Measurements from ENCODE around the gene NQO2. TPM values are rescaled to one million over a fixed set of nuclear protein-coding genes. Genes with fewer than 3 reads are reported as not detected.
"Not testable (repeated sequence)": the region's sequence is repeated elsewhere in the genome, so short reads cannot be mapped to it uniquely, and the experiment has no call there.

The NQO2 gene
- total RNA-seq, 2 experiments from 2014 or later: 23.8 to 24.7 TPM

DNA sequence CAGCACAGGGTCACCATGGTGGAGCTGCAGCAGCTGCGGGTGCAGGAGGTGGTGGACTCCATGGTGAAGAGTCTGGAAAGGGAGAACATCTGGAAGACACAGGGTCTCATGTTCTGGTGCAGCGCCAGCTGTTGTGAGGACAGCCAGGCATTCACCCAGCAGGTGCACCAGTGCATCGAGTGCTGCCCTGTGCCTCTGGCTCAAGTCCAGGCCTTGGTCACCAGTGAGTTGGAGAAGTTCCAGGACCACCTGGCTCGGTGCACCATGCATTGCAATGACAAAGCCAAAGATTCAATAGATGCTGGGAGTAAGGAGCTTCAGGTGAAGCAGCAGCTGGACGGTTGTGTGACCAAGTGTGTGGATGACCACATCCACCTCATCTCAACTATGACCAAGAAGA is 45.7 kb downstream of the NQO2 start:
- DNase-seq (no peak), ATAC-seq (no peak)
- no peak for TF ChIP-seq CTCF (IDR thresholded peaks at IDR 0.05)
- no peaks in the 10 kb centered on the region for H3K9me3 Mint-ChIP-seq
- no peak overlapping the region for H3K27ac Mint-ChIP-seq
- ChIA-PET CTCF (no interaction called here), POLR2A (no interaction called here)
- intact Hi-C loops (cut with micrococcal nuclease): no loop called here
- H3K27me3 Mint-ChIP-seq: no peaks in the 10 kb centered on the region
- no peaks in the 10 kb centered on the region for H3K4me1 Mint-ChIP-seq (ENCODE audit: low read depth)
- H3K36me3 Mint-ChIP-seq (ENCODE audit: low read depth): no peaks in the 10 kb centered on the region
- no peak overlapping the region for H3K4me3 Mint-ChIP-seq

GRCh38 chr6:3045777-3046176 is 46.1 kb downstream of the NQO2 start:
- TF ChIP-seq CTCF (IDR thresholded peaks at IDR 0.05): no peak
- POLR2A ChIA-PET: no interaction called here
- no peaks in the 10 kb centered on the region for H3K9me3 Mint-ChIP-seq
- CTCF ChIA-PET: no interaction called here
- ATAC-seq (no peak), DNase-seq (no peak)
- intact Hi-C loops (cut with micrococcal nuclease): no loop called here
- no peak overlapping the region for H3K27ac Mint-ChIP-seq
- no peaks in the 10 kb centered on the region for H3K4me1 Mint-ChIP-seq (ENCODE audit: low read depth)
- H3K4me3 Mint-ChIP-seq: no peak overlapping the region
- H3K27me3 Mint-ChIP-seq: no peaks in the 10 kb centered on the region
- H3K36me3 Mint-ChIP-seq (ENCODE audit: low read depth): no peaks in the 10 kb centered on the region

DNA sequence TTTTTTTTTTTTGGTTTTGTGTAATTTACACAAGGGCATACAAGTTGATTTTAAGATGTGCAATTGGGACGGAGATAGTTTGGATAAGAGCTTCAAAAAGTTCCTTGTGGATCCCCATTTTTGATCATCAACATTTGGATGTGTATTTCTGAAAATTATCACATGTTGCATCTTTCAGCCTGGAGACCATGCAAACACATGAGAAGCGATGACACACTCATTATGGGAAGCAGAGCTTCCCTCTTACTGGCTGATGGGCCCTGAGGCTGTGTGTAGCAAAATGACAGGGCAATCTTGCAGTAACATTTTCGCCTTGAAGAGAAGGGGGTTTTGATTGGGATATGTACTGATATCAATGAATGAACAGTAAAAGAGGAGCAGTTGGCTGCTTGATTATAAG is 46.6 kb downstream of the NQO2 start:
- no peak overlapping the region for H3K4me3 Mint-ChIP-seq
- CTCF ChIA-PET: no interaction called here
- intact Hi-C loops (cut with micrococcal nuclease): no loop called here
- no peaks in the 10 kb centered on the region for H3K27me3 Mint-ChIP-seq
- POLR2A ChIA-PET: no interaction called here
- ATAC-seq (no peak), DNase-seq (no peak)
- no peaks in the 10 kb centered on the region for H3K4me1 Mint-ChIP-seq (ENCODE audit: low read depth)
- no peak for TF ChIP-seq CTCF (IDR thresholded peaks at IDR 0.05)
- no peak overlapping the region for H3K27ac Mint-ChIP-seq
- no peaks in the 10 kb centered on the region for H3K9me3 Mint-ChIP-seq
- no peaks in the 10 kb centered on the region for H3K36me3 Mint-ChIP-seq (ENCODE audit: low read depth)

DNA sequence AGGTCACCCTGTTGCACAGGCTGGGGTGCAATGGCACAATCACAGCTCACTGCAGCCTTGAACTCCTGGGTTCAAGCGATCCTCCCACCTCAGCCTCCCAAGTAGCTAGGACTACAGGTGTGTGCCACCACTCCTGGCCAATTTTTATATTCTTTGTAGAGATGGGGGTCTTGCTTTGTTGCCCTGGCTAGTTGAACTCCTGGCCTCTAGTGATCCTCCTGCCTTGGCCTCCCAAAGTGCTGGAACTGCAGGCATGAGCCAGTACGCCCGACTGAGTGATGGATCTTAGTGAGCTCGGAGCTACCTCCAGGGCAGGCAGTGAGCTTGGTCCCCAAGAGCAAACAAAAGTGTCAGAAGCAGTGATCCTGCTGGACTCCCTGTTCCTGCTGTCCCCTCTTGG is 48.3 kb downstream of the NQO2 start:
- H3K27me3 Mint-ChIP-seq, POLR2A ChIA-PET: not testable (repeated sequence)
- CTCF ChIA-PET: interaction anchor here (1.1 kb wide), 1 partner anchor 10 kb away, joined by 4 read pairs; no protein-coding TSS in a partner anchor

GRCh38 chr6:3052481-3053230 is 53.0 kb downstream of the NQO2 start:
- Mint-ChIP-seq H3K9me3 (no peaks in the 10 kb centered on the region), H3K4me1 (ENCODE audit: low read depth) (peaks cover 13% of the 10 kb centered on the region), H3K27me3 (no peaks in the 10 kb centered on the region), H3K27ac (peak overlapping the region; percentile 32), H3K36me3 (ENCODE audit: low read depth) (no peaks in the 10 kb centered on the region), H3K4me3 (peak overlapping the region; percentile 69)
- CTCF ChIA-PET: interaction anchor here (1.1 to 3.1 kb wide), 7 partner anchors 11 to 62 kb away, joined by 3 to 18 read pairs (median 4); partner anchors contain the start of gene NQO2
- DNase-seq: no peak
- POLR2A ChIA-PET: interaction anchor here (0.9 to 1.2 kb wide), 5 partner anchors 18 to 61 kb away, joined by 3 to 6 read pairs (median 3); partner anchors contain the start of gene NQO2
- no peak for ATAC-seq
- TF ChIP-seq CTCF (IDR thresholded peaks at IDR 0.05): no peak
- intact Hi-C loops (cut with micrococcal nuclease): no loop called here

More for the DNA sequence above, 48.3 kb downstream of the NQO2 start:
- intact Hi-C loops (cut with micrococcal nuclease); H3K27ac Mint-ChIP-seq; H3K4me3 Mint-ChIP-seq; ATAC-seq; H3K36me3 Mint-ChIP-seq (ENCODE audit: low read depth); H3K9me3 Mint-ChIP-seq; DNase-seq; H3K4me1 Mint-ChIP-seq (ENCODE audit: low read depth): not testable (repeated sequence)
